WTC11 (cell line): ENCODE measurements around the gene SHANK1. TPM values are rescaled to one million over a fixed set of nuclear protein-coding genes. Genes with fewer than 3 reads are reported as not detected.
A peak's percentile ranks its signal among the peaks of the same experiment; 100 is the strongest.

Experiments
- CREM ChIP-seq: sonication (generic); formaldehyde crosslinking; IDR thresholded peaks from 2 replicates; pipeline ENCODE4 v1.8.1; 2022; ENCODE audit warnings: mild to moderate bottlenecking, missing genetic modification reagents, moderate library complexity
- E2F4 ChIP-seq: sonication (generic); formaldehyde crosslinking; IDR thresholded peaks from 2 replicates; pipeline ENCODE4 v1.8.1; 2022; ENCODE audit warnings: low read depth, mild to moderate bottlenecking, moderate library complexity, missing genetic modification reagents, borderline replicate concordance
- E2F5 ChIP-seq: sonication (generic); formaldehyde crosslinking; IDR thresholded peaks from 2 replicates; pipeline ENCODE4 v1.8.1; 2022; ENCODE audit warnings: mild to moderate bottlenecking, moderate library complexity, missing genetic modification reagents
- MXD4 ChIP-seq: fragments of 250-450 bp; sonication (Bioruptor Pico); IDR thresholded peaks from 2 replicates; pipeline ENCODE4 v1.8.0; 2021; ENCODE audit warnings: mild to moderate bottlenecking, moderate library complexity, borderline replicate concordance
- NFE2L1 ChIP-seq: sonication (generic); formaldehyde crosslinking; IDR thresholded peaks from 2 replicates; pipeline ENCODE4 v1.8.1; 2023; ENCODE audit warnings: missing genetic modification reagents
- NR1H2 ChIP-seq: sonication (generic); formaldehyde crosslinking; IDR thresholded peaks from 2 replicates; pipeline ENCODE4 v1.9.0; 2021; ENCODE audit warnings: mild to moderate bottlenecking, moderate library complexity, missing genetic modification reagents
- PRDM15 ChIP-seq: sonication (generic); formaldehyde crosslinking; IDR thresholded peaks from 2 replicates; pipeline ENCODE4 v1.8.0; 2022; ENCODE audit warnings: missing genetic modification reagents
- ZMAT4 ChIP-seq: fragments of 250-450 bp; sonication (Bioruptor Pico); IDR thresholded peaks from 2 replicates; pipeline ENCODE4 v1.9.0; 2021; ENCODE audit warnings: mild to moderate bottlenecking
- ZNF281 ChIP-seq: sonication (generic); formaldehyde crosslinking; IDR thresholded peaks from 2 replicates; pipeline ENCODE4 v1.8.0; 2023; ENCODE audit warnings: mild to moderate bottlenecking, missing genetic modification reagents
- ZNF416 ChIP-seq: fragments of 250-450 bp; sonication (Bioruptor Pico); IDR thresholded peaks from 2 replicates; pipeline ENCODE4 v1.9.0; 2021; ENCODE audit warnings: mild to moderate bottlenecking, inconsistent platforms
- ZNF532 ChIP-seq: fragments of 250-450 bp; sonication (Bioruptor Pico); IDR thresholded peaks from 2 replicates; pipeline ENCODE4 v1.9.0; 2021; ENCODE audit warnings: mild to moderate bottlenecking, borderline replicate concordance
- total RNA-seq: library from RNA; stranded (reverse); gene quantifications from 3 replicates; pipeline ENCODE4 v1.2.3, GENCODE V29; 2021

The SHANK1 gene
- total RNA-seq, 1 experiment from 2014 or later = 8.7 TPM

GRCh38 chr19:50679177-50680125 lies 40.2 kb downstream of the SHANK1 start (continued):
- TF ChIP-seq E2F4 (CRISPR knock-in tag) = no peak
- TF ChIP-seq CREM = peak; percentile 92; the same call in 1 of the 2 replicates
- no peak for TF ChIP-seq NR1H2 (CRISPR knock-in tag)
- no peak for TF ChIP-seq ZNF416 (CRISPR knock-in tag)
- TF ChIP-seq PRDM15 (CRISPR knock-in tag) = 0 out of 2 replicates have a peak, but pooled peaks have one; percentile 16
- TF ChIP-seq E2F5 = 0 out of 2 replicates have a peak, but pooled peaks have one; percentile 50
- TF ChIP-seq ZNF281 (CRISPR knock-in tag) = peak; percentile 65; the same call in 1 of the 2 replicates
- no peak for TF ChIP-seq ZNF532 (CRISPR knock-in tag)
- TF ChIP-seq NFE2L1 (CRISPR knock-in tag) = peak; percentile 77; the same call in 1 of the 2 replicates
- no peak for TF ChIP-seq MXD4 (CRISPR knock-in tag)
- TF ChIP-seq ZMAT4 (CRISPR knock-in tag) = no peak
